ENCODE results near the gene CCDC148. TPM values are rescaled to one million over a fixed set of nuclear protein-coding genes. Genes with fewer than 3 reads are reported as not detected.

CCDC148 gene
- total and polyA plus RNA-seq, 2 donors (not counting 3 experiments of a cell fraction or from before 2014, with no cell fraction given): 0.04 to 0.69 TPM

DNA sequence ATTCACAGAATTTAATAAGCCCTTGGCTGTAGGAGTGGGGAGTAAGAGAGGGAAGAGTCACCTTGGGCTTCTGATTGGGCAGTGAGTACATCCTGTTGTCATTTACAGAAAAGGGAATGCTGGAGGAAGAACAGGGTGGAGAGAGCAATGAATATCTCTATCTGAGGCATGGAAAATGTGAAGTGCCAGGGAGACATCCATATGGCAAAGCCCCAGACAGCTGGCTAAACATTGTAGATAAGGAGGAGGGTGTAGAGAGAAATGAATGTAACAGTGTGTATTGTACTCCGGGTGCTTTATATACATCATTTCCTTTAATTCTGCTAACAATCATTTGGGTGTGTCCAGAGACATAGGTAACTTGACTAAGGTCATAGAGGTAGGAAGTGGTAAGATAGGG lies 251.3 kb downstream of the CCDC148 start:
- Histone ChIP-seq H3K27me3 (ENCODE audit: control insufficient read depth in 2 of 2, insufficient read depth in 2 of 2, low read length in 2 of 2) (peaks cover 0 to 4% of the 10 kb centered on the region in 2 experiments), H3K9me1 (replicated peaks; ENCODE audit: control insufficient read depth, extremely low read depth, insufficient read depth, low read length) (no peaks in the 10 kb centered on the region), H4K20me1 (replicated peaks; ENCODE audit: control insufficient read depth, extremely low read depth, insufficient read depth, low read length) (no peaks in the 10 kb centered on the region), H3K4me1 (ENCODE audit: control insufficient read depth, extremely low read depth, insufficient read depth, low read length) (peaks cover 16% of the 10 kb centered on the region), H3K36me3 (ENCODE audit: control insufficient read depth in 2 of 2, extremely low read depth in 1 of 2, insufficient read depth in 2 of 2, low read length in 2 of 2) (no peaks in the 10 kb centered on the region), H3K27ac (ENCODE audit: insufficient read depth, low read depth, low read length) (no peak overlapping the region), H3K79me2 (ENCODE audit: control insufficient read depth, insufficient read depth, low read length) (no peaks in the 10 kb centered on the region), H3K9ac (replicated peaks; ENCODE audit: extremely low read depth, insufficient read depth, low read length) (no peak overlapping the region), H2AFZ (ENCODE audit: low read depth, low read length) (no peak overlapping the region), H3K4me3 (replicated peaks in 1 of 3; ENCODE audit: insufficient read depth in 1 of 3, low read depth in 1 of 3, low read length in 3 of 3) (no peak overlapping the region), H3K4me2 (ENCODE audit: insufficient read depth, low read length) (no peak overlapping the region), H3K9me3 (replicated peaks; ENCODE audit: control insufficient read depth, insufficient read depth, low read length) (no peaks in the 10 kb centered on the region)
- POLR2A ChIA-PET: no interaction called here
- TF ChIP-seq MYC (IDR thresholded peaks at IDR 0.05; ENCODE audit: low read depth, low read length) (no peak), CTCF (IDR thresholded peaks at IDR 0.05; ENCODE audit: extremely low read depth in 1 of 2, insufficient read depth in 1 of 2, low read depth in 1 of 2, low read length in 2 of 2) (no peak), POLR2AphosphoS5 (IDR thresholded peaks at IDR 0.05; ENCODE audit: insufficient read depth, low read depth, low read length) (no peak), EZH2 (IDR thresholded peaks at IDR 0.05; ENCODE audit: borderline replicate concordance, low read depth, low read length, severe bottlenecking) (no peak), GATA2 (IDR thresholded peaks at IDR 0.05; ENCODE audit: insufficient read depth, insufficient read length, low read depth, low read length) (no peak), FOS (IDR thresholded peaks at IDR 0.05; ENCODE audit: borderline replicate concordance, insufficient read depth, low read length) (no peak), POLR2A (IDR thresholded peaks at IDR 0.05; ENCODE audit: low read depth, low read length) (no peak), JUN (IDR thresholded peaks at IDR 0.05; ENCODE audit: borderline replicate concordance, insufficient read depth, insufficient read length, low read depth) (no peak)
- TF ChIP-seq, protein P1, sequence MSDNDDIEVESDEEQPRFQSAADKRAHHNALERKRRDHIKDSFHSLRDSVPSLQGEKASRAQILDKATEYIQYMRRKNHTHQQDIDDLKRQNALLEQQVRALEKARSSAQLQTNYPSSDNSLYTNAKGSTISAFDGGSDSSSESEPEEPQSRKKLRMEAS (IDR thresholded peaks at IDR 0.05; ENCODE audit: insufficient read depth, insufficient read length): no peak
- dilution Hi-C loops (cut with MboI; ENCODE audit: extremely low pct_ligation_motif_present, low sequenced_read_pairs) (no loop called here), intact Hi-C loops (cut with micrococcal nuclease) (no loop called here)
- FAIRE-seq (no peak), DNase-seq (ENCODE audit: low read depth, low spot score) (no peak)
- no TSS peak for BruUV-seq (replicated peaks)
- CTCF ChIA-PET: interaction anchor here (1.3 kb wide), 1 partner anchor 26 kb away, joined by 4 read pairs; no protein-coding TSS in a partner anchor

Data from endothelial cell of umbilical vein (primary cell).